Astrocyte (in vitro differentiated cells and primary cell): ENCODE measurements around the gene EPN2. TPM values are rescaled to one million over a fixed set of nuclear protein-coding genes. Genes with fewer than 3 reads are reported as not detected.

Source experiments
- DNase-seq: peaks from one replicate; pipeline ENCODE4 v3.0.0-alpha.2; 2010; ENCODE audit warnings: low read depth
- FAIRE-seq: peaks from 2 replicates; lab custom pipeline; 2011; peaks lifted over from hg19 to GRCh38; lab: Jason Lieb, UNC
- H2AFZ ChIP-seq: 2 replicates; pipeline ENCODE4 v1.6.0; 2012; ENCODE audit warnings: low read depth, low read length, inconsistent platforms
- H3K27ac ChIP-seq: 2 replicates; pipeline ENCODE4 v1.5.1; 2011; ENCODE audit warnings: low read depth, low read length, inconsistent platforms
- H3K27me3 ChIP-seq: 2 replicates; pipeline ENCODE4 v1.6.0; 2011; ENCODE audit warnings: low read length, inconsistent platforms; ENCODE audit not compliant: insufficient read depth
- H3K36me3 ChIP-seq: 2 replicates; pipeline ENCODE4 v1.5.1; 2011; ENCODE audit warnings: low read length, inconsistent platforms; ENCODE audit not compliant: insufficient read depth
- H3K4me1 ChIP-seq: 2 replicates; pipeline ENCODE4 v1.5.1; 2011; ENCODE audit warnings: low read length, inconsistent platforms; ENCODE audit not compliant: insufficient read depth
- H3K4me2 ChIP-seq: 2 replicates; pipeline ENCODE4 v1.6.0; 2012; ENCODE audit warnings: low read length, inconsistent platforms
- H3K4me3 ChIP-seq: 2 replicates; pipeline ENCODE4 v1.5.1; 2011; ENCODE audit warnings: low read depth, mild to moderate bottlenecking, low read length, inconsistent platforms; ENCODE audit not compliant: insufficient read depth
- H3K79me2 ChIP-seq: 2 replicates; pipeline ENCODE4 v1.6.0; 2012; ENCODE audit warnings: mild to moderate bottlenecking, low read length, inconsistent platforms; ENCODE audit not compliant: insufficient read depth
- H3K9ac ChIP-seq: 2 replicates; pipeline ENCODE4 v1.6.0; 2012; ENCODE audit warnings: mild to moderate bottlenecking, low read length, inconsistent platforms
- H3K9me3 ChIP-seq: 2 replicates; pipeline ENCODE4 v1.5.1; 2012; ENCODE audit warnings: low read depth, mild to moderate bottlenecking, low read length, inconsistent platforms; ENCODE audit not compliant: insufficient read depth
- H4K20me1 ChIP-seq: 2 replicates; pipeline ENCODE4 v1.6.0; 2012; ENCODE audit warnings: low read length, inconsistent platforms; ENCODE audit not compliant: insufficient read depth
- H3K27ac Mint-ChIP-seq: one replicate; pipeline ENCODE4 v1.8.0; 2021; ENCODE audit warnings: mild to moderate bottlenecking, mixed read lengths; ENCODE audit not compliant: unreplicated experiment
- H3K27me3 Mint-ChIP-seq: one replicate; pipeline ENCODE4 v1.8.0; 2021; ENCODE audit warnings: low read depth, mixed read lengths; ENCODE audit not compliant: unreplicated experiment
- H3K36me3 Mint-ChIP-seq: one replicate; pipeline ENCODE4 v1.8.0; 2021; ENCODE audit warnings: low read depth, mixed read lengths; ENCODE audit not compliant: unreplicated experiment
- H3K4me1 Mint-ChIP-seq: one replicate; pipeline ENCODE4 v1.8.0; 2021; ENCODE audit warnings: low read depth, mixed read lengths; ENCODE audit not compliant: unreplicated experiment
- H3K4me3 Mint-ChIP-seq: one replicate; pipeline ENCODE4 v1.8.0; 2021; ENCODE audit warnings: mild to moderate bottlenecking, moderate library complexity, mixed read lengths; ENCODE audit not compliant: unreplicated experiment
- H3K9me3 Mint-ChIP-seq: one replicate; pipeline ENCODE4 v1.8.0; 2021; ENCODE audit warnings: mild to moderate bottlenecking, mixed read lengths; ENCODE audit not compliant: unreplicated experiment
- CTCF ChIP-seq: IDR thresholded peaks from 2 replicates; pipeline ENCODE4 v1.5.1; 2011; ENCODE audit warnings: low read depth, mild to moderate bottlenecking, inconsistent platforms, low read length, moderate library complexity; ENCODE audit not compliant: insufficient read depth
- EZH2 ChIP-seq: IDR thresholded peaks from 2 replicates; pipeline ENCODE4 v1.6.1; 2012; ENCODE audit warnings: mild to moderate bottlenecking, low read length, inconsistent platforms; ENCODE audit not compliant: insufficient read depth
- total RNA-seq: library from RNA; stranded (reverse); gene quantifications from 2 replicates; pipeline ENCODE4 v1.2.1, GENCODE V29; 2021

The EPN2 gene
- total RNA-seq, 1 donor from 2014 or later, result 48.7 TPM

GRCh38 chr17:19381741-19382444, 144.7 kb downstream of the EPN2 start:
- no peaks in the 10 kb centered on the region for H3K27me3 ChIP-seq
- no peak overlapping the region for H2AFZ ChIP-seq
- TF ChIP-seq EZH2 (no peak), CTCF (no peak)
- Mint-ChIP-seq H3K27me3 (no peaks in the 10 kb centered on the region), H3K36me3 (peaks cover 26% of the 10 kb centered on the region), H3K27ac (no peak overlapping the region), H3K4me1 (peaks cover 21% of the 10 kb centered on the region), H3K9me3 (no peaks in the 10 kb centered on the region), H3K4me3 (no peak overlapping the region)
- H3K9ac ChIP-seq, result no peak overlapping the region
- H3K27ac ChIP-seq, result no peak overlapping the region
- DNase-seq, result no peak
- H3K36me3 ChIP-seq, result peaks cover 21% of the 10 kb centered on the region
- no peak for FAIRE-seq
- H3K9me3 ChIP-seq, result no peaks in the 10 kb centered on the region
- peaks cover 69% of the 10 kb centered on the region for H4K20me1 ChIP-seq
- H3K4me3 ChIP-seq, result no peak overlapping the region
- no peak overlapping the region for H3K4me2 ChIP-seq
- peaks cover 46% of the 10 kb centered on the region for H3K79me2 ChIP-seq
- H3K4me1 ChIP-seq, result peaks cover 25% of the 10 kb centered on the region

GRCh38 chr17:19382531-19383444, 145.6 kb downstream of the EPN2 start:
- H3K4me1 ChIP-seq, result peaks cover 29% of the 10 kb centered on the region
- no peak for DNase-seq
- peaks cover 28% of the 10 kb centered on the region for H3K4me1 Mint-ChIP-seq
- peaks cover 26% of the 10 kb centered on the region for H3K36me3 Mint-ChIP-seq
- no peak overlapping the region for H3K27ac Mint-ChIP-seq
- TF ChIP-seq EZH2 (no peak), CTCF (no peak)
- no peak overlapping the region for H3K4me3 ChIP-seq
- no peak overlapping the region for H3K4me2 ChIP-seq
- H4K20me1 ChIP-seq, result peaks cover 69% of the 10 kb centered on the region
- H3K9ac ChIP-seq, result no peak overlapping the region
- peaks cover 21% of the 10 kb centered on the region for H3K36me3 ChIP-seq
- no peak for FAIRE-seq
- H3K27me3 Mint-ChIP-seq, result no peaks in the 10 kb centered on the region
- no peaks in the 10 kb centered on the region for H3K27me3 ChIP-seq
- no peaks in the 10 kb centered on the region for H3K9me3 ChIP-seq
- peaks cover 46% of the 10 kb centered on the region for H3K79me2 ChIP-seq
- H3K9me3 Mint-ChIP-seq, result no peaks in the 10 kb centered on the region
- no peak overlapping the region for H3K27ac ChIP-seq
- H3K4me3 Mint-ChIP-seq, result no peak overlapping the region
- H2AFZ ChIP-seq, result no peak overlapping the region
